Gastrocnemius medialis (tissue), 4 donors: ENCODE data around the gene MT1H. TPM values are rescaled to one million over a fixed set of nuclear protein-coding genes. Genes with fewer than 3 reads are reported as not detected.
A peak's percentile ranks its signal among the peaks of the same experiment; 100 is the strongest.
"Not testable (repeated sequence)": the region's sequence is repeated elsewhere in the genome, so short reads cannot be mapped to it uniquely, and the experiment has no call there.

Experiments used
- ATAC-seq, 2 donors: fragments of 150-250 bp; one replicate each; pipeline ENCODE4 v1.9.1; 2016
- DNase-seq, 2 donors: peaks; one replicate each; pipeline ENCODE4 v3.0.0-alpha.2; 2019
- H3K27ac ChIP-seq, 4 donors: fragments of 200-600 bp; sonication (generic); 1 replicate in 1 of 4; 2 replicates in 3 of 4; pipeline ENCODE4 v1.5.1; 2016 to 2018; ENCODE audit warnings: mild to moderate bottlenecking in 2 of 4, moderate library complexity in 1 of 4
- H3K27me3 ChIP-seq, 3 donors: fragments of 200-600 bp; sonication (generic) in 2 of 3; 1 replicate in 1 of 3; 2 replicates in 2 of 3; pipeline versions ENCODE4 v1.5.1 to v1.6.0; 2016 to 2019; ENCODE audit warnings: mild to moderate bottlenecking in 1 of 3, moderate library complexity in 1 of 3
- H3K36me3 ChIP-seq, 2 donors: fragments of 200-600 bp; sonication (generic) in 1 of 2; one replicate each; pipeline ENCODE4 v1.5.1; 2017 to 2018
- H3K4me1 ChIP-seq, 2 donors: fragments of 200-600 bp; sonication (generic) in 1 of 2; one replicate each; pipeline ENCODE4 v1.5.1; 2016 to 2017; ENCODE audit warnings: mild to moderate bottlenecking in 2 of 2
- H3K4me3 ChIP-seq, 4 donors: fragments of 200-600 bp; sonication (generic) in 3 of 4; 1 replicate in 1 of 4; 2 replicates in 3 of 4; pipeline ENCODE4 v1.5.1; 2016 to 2019; ENCODE audit warnings: mild to moderate bottlenecking in 2 of 4
- H3K9me3 ChIP-seq, 3 donors: fragments of 200-600 bp; sonication (generic) in 2 of 3; 1 replicate in 1 of 3; 2 replicates in 2 of 3; pipeline ENCODE4 v1.5.1; 2016 to 2019
- CTCF ChIP-seq, 5 experiments: fragments of 450-650 bp in 3 of 5; fragments of 200-600 bp in 2 of 5; sonication (generic) in 2 of 5; IDR thresholded peaks in 4 of 5; conservative IDR thresholded peaks in 1 of 5; 1 replicate in 4 of 5; 2 replicates in 1 of 5; pipeline ENCODE4 v1.5.1; 2016 to 2019; ENCODE audit warnings: antibody characterized with exemption in 5 of 5, mild to moderate bottlenecking in 3 of 5, moderate library complexity in 3 of 5
- POLR2A ChIP-seq, 2 donors: fragments of 450-650 bp; IDR thresholded peaks; one replicate each; pipeline ENCODE4 v1.6.1; 2017; ENCODE audit warnings: antibody characterized with exemption in 2 of 2, mild to moderate bottlenecking in 2 of 2, moderate library complexity in 2 of 2
- in situ Hi-C, 4 donors: fragments of 200-750 bp; cut with MboI; loops; one replicate each; pipeline versions ENCODE4 v1.15.0 to v1.8.0; 2017; ENCODE audit warnings: low sequenced_read_pairs in 4 of 4
- intact Hi-C: fragments of 100-400 bp; cut with DNase I; formaldehyde crosslinking; loops from one replicate; pipeline ENCODE4 v1.15.1; 2023; ENCODE audit warnings: low total_unique reads
- total RNA-seq, 4 donors: library from RNA; depleted of rRNA; stranded (reverse); fragments of >200 nt; gene quantifications; one replicate each; pipeline versions ENCODE4 v1.1.0 to v1.2.3, GENCODE V29; 2016

Gene MT1H
- total RNA-seq, 4 donors from 2014 or later: not detected

- in situ Hi-C loops (loop anchor here in 2 of 4 donors (5.0 kb wide), 1 partner anchor 34 kb away; no protein-coding TSS in a partner anchor), intact Hi-C loops (no loop called here)
- Histone ChIP-seq H3K36me3 (no peaks in the 10 kb centered on the region), H3K9me3 (no peaks in the 10 kb centered on the region), H3K4me1 (peaks cover 0 to 7% of the 10 kb centered on the region in 2 donors), H3K27me3 (peaks cover 14 to 41% (median 29%) of the 10 kb centered on the region in 3 donors), H3K4me3 (no peak overlapping the region), H3K27ac (no peak overlapping the region)
- TF ChIP-seq CTCF (IDR thresholded peaks at IDR 0.05 in 4 of 5, conservative IDR thresholded peaks at IDR 0.05 in 1 of 5): no peak
- TF ChIP-seq POLR2A (IDR thresholded peaks at IDR 0.05): no peak
- ATAC-seq (no peak), DNase-seq (no peak)
Observed at GRCh38 chr16:56672761-56673536, 3.3 kb downstream of the MT1H start.

- Histone ChIP-seq H3K27me3 (peaks cover 12 to 33% (median 20%) of the 10 kb centered on the region in 3 donors), H3K4me3 (no peak overlapping the region), H3K36me3 (no peaks in the 10 kb centered on the region), H3K4me1 (peaks cover under 1 to 7% of the 10 kb centered on the region in 2 donors), H3K9me3 (no peaks in the 10 kb centered on the region), H3K27ac (no peak overlapping the region)
- ATAC-seq (peak; percentile 77 to 90), DNase-seq (peak in 1 of 2 donors; percentile 54)
- intact Hi-C loops: loop anchor here (1.0 kb wide), 1 partner anchor 28 kb away; no protein-coding TSS in a partner anchor
- in situ Hi-C loops: loop anchor here in 2 of 4 donors (5.0 kb wide), 1 partner anchor 33 kb away; no protein-coding TSS in a partner anchor
- TF ChIP-seq POLR2A (IDR thresholded peaks at IDR 0.05) (no peak), CTCF (IDR thresholded peaks at IDR 0.05 in 4 of 5, conservative IDR thresholded peaks at IDR 0.05 in 1 of 5) (peak; percentile 68 to 83 (median 80))
Observed at GRCh38 chr16:56673921-56674320, 4.3 kb downstream of the MT1H start.

GRCh38 chr16:56674570-56674969 is 5.0 kb downstream of the MT1H start:
- H3K9me3 ChIP-seq, H3K4me3 ChIP-seq, H3K36me3 ChIP-seq, DNase-seq, ATAC-seq, H3K27ac ChIP-seq: not testable (repeated sequence)
- H3K4me1 ChIP-seq: peaks cover 7 to 14% of the 10 kb centered on the region in 2 donors
- peaks cover 9 to 26% (median 15%) of the 10 kb centered on the region in 3 donors for H3K27me3 ChIP-seq
- in situ Hi-C loops: loop anchor here in 2 of 4 donors (5.0 kb wide), 1 partner anchor 33 kb away; no protein-coding TSS in a partner anchor
- intact Hi-C loops: loop anchor here (1.0 kb wide), 1 partner anchor 28 kb away; no protein-coding TSS in a partner anchor

- Histone ChIP-seq H3K9me3 (no peaks in the 10 kb centered on the region), H3K4me3 (no peak overlapping the region), H3K27me3 (peaks cover 3 to 16% (median 7%) of the 10 kb centered on the region in 3 donors), H3K27ac (no peak overlapping the region), H3K36me3 (no peaks in the 10 kb centered on the region), H3K4me1 (peaks cover 16 to 23% of the 10 kb centered on the region in 2 donors)
- intact Hi-C loops (no loop called here), in situ Hi-C loops (loop anchor here in 1 of 4 donors (25.0 kb wide), 1 partner anchor 263 kb away; no protein-coding TSS in a partner anchor)
- DNase-seq (no peak), ATAC-seq (no peak)
- TF ChIP-seq POLR2A (IDR thresholded peaks at IDR 0.05) (no peak), CTCF (IDR thresholded peaks at IDR 0.05 in 4 of 5, conservative IDR thresholded peaks at IDR 0.05 in 1 of 5) (no peak)
Observed at GRCh38 chr16:56675685-56676210, 6.1 kb downstream of the MT1H start.

GRCh38 chr16:56677474-56677873 is 7.9 kb downstream of the MT1H start:
- no peak for TF ChIP-seq POLR2A (IDR thresholded peaks at IDR 0.05)
- no peak for TF ChIP-seq CTCF (IDR thresholded peaks at IDR 0.05 in 4 of 5, conservative IDR thresholded peaks at IDR 0.05 in 1 of 5)
- ATAC-seq: no peak
- no peaks in the 10 kb centered on the region for H3K9me3 ChIP-seq
- no peak overlapping the region for H3K4me3 ChIP-seq
- no peaks in the 10 kb centered on the region for H3K36me3 ChIP-seq
- H3K27ac ChIP-seq: no peak overlapping the region
- in situ Hi-C loops (loop anchor here in 1 of 4 donors (25.0 kb wide), 1 partner anchor 265 kb away; no protein-coding TSS in a partner anchor), intact Hi-C loops (no loop called here)
- peaks cover 27 to 34% of the 10 kb centered on the region in 2 donors for H3K4me1 ChIP-seq
- no peak for DNase-seq
- peaks cover 3 to 10% (median 6%) of the 10 kb centered on the region in 3 donors for H3K27me3 ChIP-seq
